HepG2 (cell line): ENCODE measurements around the gene ZNF264. TPM values are rescaled to one million over a fixed set of nuclear protein-coding genes. Genes with fewer than 3 reads are reported as not detected.

Experiments
- ADNP ChIP-seq: sonication (generic); formaldehyde crosslinking; IDR thresholded peaks from 2 replicates; pipeline ENCODE4 v1.4.0; 2020; ENCODE audit warnings: missing genetic modification reagents
- BRD4 ChIP-seq: sonication (generic); formaldehyde crosslinking; IDR thresholded peaks from 2 replicates; pipeline ENCODE4 v1.4.0; 2020; ENCODE audit warnings: missing genetic modification reagents
- GPN1 ChIP-seq: sonication (generic); formaldehyde crosslinking; IDR thresholded peaks from 2 replicates; pipeline ENCODE4 v1.5.1; 2020; ENCODE audit warnings: missing genetic modification reagents, borderline replicate concordance
- HCFC1 ChIP-seq: fragments of 150-350 bp; IDR thresholded peaks from 2 replicates; pipeline ENCODE4 v1.6.1; 2014; ENCODE audit warnings: low read depth, low read length
- HNRNPUL1 ChIP-seq: fragments of 200-400 bp; formaldehyde crosslinking; IDR thresholded peaks from 2 replicates; pipeline ENCODE4 v1.6.1; 2017; ENCODE audit warnings: low read depth, mild to moderate bottlenecking, low read length, moderate library complexity
- MEF2D ChIP-seq: sonication (generic); formaldehyde crosslinking; IDR thresholded peaks from 2 replicates; pipeline ENCODE4 v1.5.1; 2020; ENCODE audit warnings: mild to moderate bottlenecking, missing genetic modification reagents
- MYC ChIP-seq: sonication (generic); formaldehyde crosslinking; IDR thresholded peaks from 2 replicates; pipeline ENCODE4 v1.9.0; 2021; ENCODE audit warnings: missing genetic modification reagents, borderline replicate concordance
- NBN ChIP-seq: fragments of 450-650 bp; conservative IDR thresholded peaks from 2 replicates; pipeline ENCODE4 v1.6.1; 2017
- PAF1 ChIP-seq: IDR thresholded peaks from 2 replicates; pipeline ENCODE4 v1.6.1; 2016; ENCODE audit warnings: missing genetic modification reagents, missing compliant biosample characterization
- RERE ChIP-seq: IDR thresholded peaks from 2 replicates; pipeline ENCODE4 v1.6.1; 2016; ENCODE audit warnings: low read depth, missing genetic modification reagents, missing compliant biosample characterization
- SCMH1 ChIP-seq: sonication (generic); formaldehyde crosslinking; IDR thresholded peaks from 2 replicates; pipeline ENCODE4 v1.9.0; 2021; ENCODE audit warnings: missing genetic modification reagents, mild to moderate bottlenecking, borderline replicate concordance
- TCF7 ChIP-seq: sonication (generic); IDR thresholded peaks from 2 replicates; pipeline ENCODE4 v1.6.1; 2016; ENCODE audit warnings: antibody characterized with exemption, low read depth
- ZBTB26 ChIP-seq: IDR thresholded peaks from 2 replicates; pipeline ENCODE4 v1.6.1; 2016; ENCODE audit warnings: missing compliant biosample characterization, missing genetic modification reagents, borderline replicate concordance
- ZC3H4 ChIP-seq: sonication (generic); formaldehyde crosslinking; IDR thresholded peaks from 2 replicates; pipeline ENCODE4 v1.4.0; 2020; ENCODE audit warnings: missing genetic modification reagents, borderline replicate concordance
- ZNF180 ChIP-seq: sonication (generic); formaldehyde crosslinking; IDR thresholded peaks from 2 replicates; pipeline ENCODE4 v1.4.0; 2020; ENCODE audit warnings: low read depth, missing genetic modification reagents, borderline replicate concordance
- ZNF317 ChIP-seq: sonication (generic); formaldehyde crosslinking; IDR thresholded peaks from 2 replicates; pipeline ENCODE4 v1.5.0; 2020; ENCODE audit warnings: mild to moderate bottlenecking, missing genetic modification reagents
- ZNF543 ChIP-seq: sonication (generic); formaldehyde crosslinking; IDR thresholded peaks from 2 replicates; pipeline ENCODE4 v1.4.0; 2020; ENCODE audit warnings: mild to moderate bottlenecking, missing genetic modification reagents
- ZNF83 ChIP-seq: sonication (generic); formaldehyde crosslinking; IDR thresholded peaks from 2 replicates; pipeline ENCODE4 v1.4.0; 2020; ENCODE audit warnings: missing genetic modification reagents, mild to moderate bottlenecking, borderline replicate concordance
- polyA plus RNA-seq, 8 experiments: library from polyadenylated mRNA; depleted of rRNA in 3 of 8; stranded (reverse) in 7 of 8; unstranded in 1 of 8; fragments of >200 nt; fragmentation: Illumina TruSeq in 4 of 8; extraction: Trizol in 4 of 8; gene quantifications; 2 replicates each; pipeline versions ENCODE4 v1.2.1 to v1.2.3, GENCODE V29; 2011 to 2016; ENCODE audit warnings: low read depth in 4 of 8, missing spikeins in 1 of 8, mixed read lengths in 1 of 8; ENCODE audit not compliant: insufficient read depth in 1 of 8
- total RNA-seq, 5 experiments: library from RNA; depleted of rRNA; stranded (reverse); fragments of >200 nt; fragmentation: Illumina TruSeq; extraction: Trizol; gene quantifications; 2 replicates each; pipeline ENCODE4 v1.2.3, GENCODE V29; 2016; ENCODE audit warnings: low read depth in 1 of 5
- TF ChIP-seq, protein P1 (sequence below): sonication (generic); formaldehyde crosslinking; IDR thresholded peaks from 2 replicates; pipeline ENCODE4 v1.4.0; 2020; ENCODE audit warnings: missing genetic modification reagents
- TF ChIP-seq, protein P2 (sequence below): sonication (generic); formaldehyde crosslinking; conservative IDR thresholded peaks from 2 replicates; pipeline ENCODE4 v1.8.0; 2022; ENCODE audit warnings: mild to moderate bottlenecking, moderate library complexity, missing genetic modification reagents

The ZNF264 gene
- total and polyA plus RNA-seq, 2 of the 13 experiments (the other 11 are each of a cell fraction or from before 2014, with no cell fraction given): 3.5 to 17.6 TPM

DNA sequence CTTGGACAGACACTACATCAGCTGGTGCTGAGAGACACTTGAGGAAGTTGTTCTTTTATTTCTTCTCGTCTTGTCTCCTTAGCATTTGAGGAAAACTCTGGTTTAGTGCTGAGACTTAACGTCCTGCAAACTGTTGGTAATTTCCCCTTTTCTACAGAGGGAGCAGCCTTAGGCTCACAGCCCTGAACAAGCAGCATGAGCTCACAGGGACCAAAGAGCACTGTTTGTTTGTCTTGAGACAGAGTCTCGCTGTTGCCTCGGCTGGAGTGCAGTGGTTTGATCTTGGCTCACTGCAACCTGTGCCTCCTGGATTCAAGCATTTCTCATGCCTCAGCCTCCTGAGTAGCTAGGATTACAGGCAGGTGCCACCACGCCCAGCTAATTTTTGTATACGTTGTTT lies 54.7 kb downstream of the ZNF264 start (continued):
- TF ChIP-seq, protein P1, sequence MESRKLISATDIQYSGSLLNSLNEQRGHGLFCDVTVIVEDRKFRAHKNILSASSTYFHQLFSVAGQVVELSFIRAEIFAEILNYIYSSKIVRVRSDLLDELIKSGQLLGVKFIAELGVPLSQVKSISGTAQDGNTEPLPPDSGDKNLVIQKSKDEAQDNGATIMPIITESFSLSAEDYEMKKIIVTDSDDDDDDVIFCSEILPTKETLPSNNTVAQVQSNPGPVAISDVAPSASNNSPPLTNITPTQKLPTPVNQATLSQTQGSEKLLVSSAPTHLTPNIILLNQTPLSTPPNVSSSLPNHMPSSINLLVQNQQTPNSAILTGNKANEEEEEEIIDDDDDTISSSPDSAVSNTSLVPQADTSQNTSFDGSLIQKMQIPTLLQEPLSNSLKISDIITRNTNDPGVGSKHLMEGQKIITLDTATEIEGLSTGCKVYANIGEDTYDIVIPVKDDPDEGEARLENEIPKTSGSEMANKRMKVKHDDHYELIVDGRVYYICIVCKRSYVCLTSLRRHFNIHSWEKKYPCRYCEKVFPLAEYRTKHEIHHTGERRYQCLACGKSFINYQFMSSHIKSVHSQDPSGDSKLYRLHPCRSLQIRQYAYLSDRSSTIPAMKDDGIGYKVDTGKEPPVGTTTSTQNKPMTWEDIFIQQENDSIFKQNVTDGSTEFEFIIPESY (CRISPR knock-in tag): no peak
- TF ChIP-seq PAF1: no peak
- no peak for TF ChIP-seq ADNP (CRISPR knock-in tag)
- TF ChIP-seq ZBTB26 (CRISPR knock-in tag): peak; percentile 24; the same call in 1 of the 2 replicates
- no peak for TF ChIP-seq ZNF83
- no peak for TF ChIP-seq GPN1
- no peak for TF ChIP-seq RERE (CRISPR knock-in tag)
- no peak for TF ChIP-seq BRD4 (CRISPR knock-in tag)
- TF ChIP-seq ZNF317 (CRISPR knock-in tag): no peak
- TF ChIP-seq NBN: no peak
- TF ChIP-seq ZC3H4 (CRISPR knock-in tag): no peak
- no peak for TF ChIP-seq SCMH1 (CRISPR knock-in tag)
- no peak for TF ChIP-seq ZNF180 (CRISPR knock-in tag)
- TF ChIP-seq TCF7: no peak
- TF ChIP-seq, protein P2, sequence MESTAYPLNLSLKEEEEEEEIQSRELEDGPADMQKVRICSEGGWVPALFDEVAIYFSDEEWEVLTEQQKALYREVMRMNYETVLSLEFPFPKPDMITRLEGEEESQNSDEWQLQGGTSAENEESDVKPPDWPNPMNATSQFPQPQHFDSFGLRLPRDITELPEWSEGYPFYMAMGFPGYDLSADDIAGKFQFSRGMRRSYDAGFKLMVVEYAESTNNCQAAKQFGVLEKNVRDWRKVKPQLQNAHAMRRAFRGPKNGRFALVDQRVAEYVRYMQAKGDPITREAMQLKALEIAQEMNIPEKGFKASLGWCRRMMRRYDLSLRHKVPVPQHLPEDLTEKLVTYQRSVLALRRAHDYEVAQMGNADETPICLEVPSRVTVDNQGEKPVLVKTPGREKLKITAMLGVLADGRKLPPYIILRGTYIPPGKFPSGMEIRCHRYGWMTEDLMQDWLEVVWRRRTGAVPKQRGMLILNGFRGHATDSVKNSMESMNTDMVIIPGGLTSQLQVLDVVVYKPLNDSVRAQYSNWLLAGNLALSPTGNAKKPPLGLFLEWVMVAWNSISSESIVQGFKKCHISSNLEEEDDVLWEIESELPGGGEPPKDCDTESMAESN (CRISPR knock-in tag): no peak
- TF ChIP-seq ZNF543 (CRISPR knock-in tag): no peak
- peak; percentile 41; the same call in 1 of the 2 replicates for TF ChIP-seq MYC
- peak; percentile 19; the same call in 1 of the 2 replicates for TF ChIP-seq MEF2D
- no peak for TF ChIP-seq HCFC1
- TF ChIP-seq HNRNPUL1: no peak
